NCI-H2196 treated with DMSO at 0.1 percent for 48 hours (cell line): ENCODE data around the gene CHCHD1.
"Not testable (repeated sequence)": the region's sequence is repeated elsewhere in the genome, so short reads cannot be mapped to it uniquely, and the experiment has no call there.

Experiments used
- DNase-seq: peaks from one replicate; lab custom pipeline; 2025; ENCODE audit not compliant: unreplicated experiment; lab: John Stamatoyannopoulos, UW

Gene CHCHD1

DNA sequence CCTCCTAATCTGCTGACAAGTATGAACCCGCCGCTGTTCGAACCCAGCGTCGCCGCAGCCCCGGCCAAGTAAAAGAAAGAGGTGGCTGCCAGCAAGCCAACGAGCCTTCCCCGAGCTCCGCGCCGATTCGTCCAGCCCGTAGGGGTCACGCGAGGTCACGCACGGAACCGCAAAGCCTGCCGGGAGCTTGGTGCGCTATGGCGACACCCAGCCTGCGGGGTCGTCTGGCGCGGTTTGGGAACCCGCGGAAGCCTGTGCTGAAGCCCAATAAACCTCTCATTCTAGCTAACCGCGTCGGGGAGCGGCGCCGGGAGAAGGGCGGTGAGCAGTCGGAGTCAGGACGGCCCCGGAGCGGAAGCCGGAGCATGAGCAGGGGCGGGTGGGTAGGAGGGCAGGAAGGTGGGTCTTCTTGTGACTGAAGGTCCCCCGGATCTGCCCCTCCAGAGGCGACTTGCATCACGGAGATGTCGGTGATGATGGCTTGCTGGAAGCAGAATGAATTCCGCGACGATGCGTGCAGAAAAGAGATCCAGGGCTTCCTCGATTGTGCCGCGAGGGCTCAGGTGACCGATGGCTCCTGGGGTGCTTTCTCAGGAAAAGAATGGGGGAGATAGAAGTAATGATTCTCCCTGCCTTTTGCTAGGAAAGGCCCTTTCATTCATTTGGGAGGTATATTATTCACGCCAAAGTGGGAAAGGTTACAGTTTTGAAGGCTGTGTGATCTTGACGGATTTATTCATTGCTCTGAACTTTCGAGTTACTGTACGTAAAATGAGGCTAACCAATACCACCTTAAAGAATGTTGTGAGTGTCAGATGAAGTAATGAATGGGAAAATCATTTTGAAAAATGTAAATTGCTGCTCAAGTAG lies at the start of gene CHCHD1:
Gene CHCHD1, plus strand, starts transcription at position 170 of the 870 bp plus-strand sequence. Its CDS starts 28 bp downstream, at position 198.
- DNase-seq: peak; percentile 84

DNA sequence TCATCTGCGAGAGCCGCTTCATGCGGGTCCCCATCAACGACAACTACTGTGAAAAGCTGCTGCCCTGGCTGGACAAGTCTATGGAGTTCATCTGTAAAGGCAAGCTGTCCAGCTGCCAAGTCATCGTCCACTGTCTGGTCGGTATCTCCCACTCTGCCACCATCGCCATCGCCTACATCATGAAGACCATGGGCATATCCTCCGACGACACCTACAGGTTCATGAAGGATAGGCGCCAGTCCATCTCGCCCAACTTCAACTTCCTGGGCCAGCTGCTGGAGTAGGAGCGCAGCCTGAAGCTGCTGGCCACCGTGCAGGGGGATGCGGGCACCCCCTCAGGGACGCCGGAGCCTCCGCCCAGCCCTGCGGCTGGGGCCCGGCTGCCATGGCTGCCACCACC lies 49.4 kb upstream of the CHCHD1 start:
- DNase-seq: no peak

DNA sequence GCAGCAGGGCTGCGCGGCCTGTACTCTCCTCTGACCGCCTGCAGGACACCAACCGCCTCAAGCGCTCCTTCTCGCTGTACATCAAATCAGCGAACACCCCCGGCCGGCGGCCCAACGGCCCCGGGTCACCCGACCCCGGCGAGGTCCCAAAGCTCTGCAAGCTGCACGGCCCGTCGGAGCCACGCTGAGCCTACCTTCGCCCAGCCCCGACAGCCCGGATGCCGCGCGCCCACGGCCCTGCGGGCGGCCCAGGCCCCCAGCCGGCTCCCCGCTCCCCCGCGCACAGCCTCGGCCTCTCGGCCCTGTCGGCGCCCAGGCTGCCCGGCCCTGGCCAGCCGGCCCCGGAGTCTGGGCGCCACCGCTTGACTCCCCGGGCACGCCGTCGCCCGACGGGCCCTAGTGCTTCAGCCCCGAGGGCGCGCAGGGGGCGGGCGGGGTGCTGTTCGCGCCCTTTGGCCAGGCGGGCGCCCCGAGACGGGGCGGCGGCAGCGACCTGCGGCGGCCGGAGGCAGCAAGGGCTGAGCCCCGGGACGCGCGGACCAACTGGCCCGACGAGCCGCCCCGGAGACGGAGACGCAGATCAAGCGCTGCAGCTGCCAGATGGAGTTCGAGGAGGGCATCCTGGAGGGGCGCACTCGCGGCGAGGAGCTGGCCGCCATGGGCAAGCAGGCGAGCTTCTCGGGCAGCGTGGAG lies 48.8 kb upstream of the CHCHD1 start:
- DNase-seq: no peak

DNA sequence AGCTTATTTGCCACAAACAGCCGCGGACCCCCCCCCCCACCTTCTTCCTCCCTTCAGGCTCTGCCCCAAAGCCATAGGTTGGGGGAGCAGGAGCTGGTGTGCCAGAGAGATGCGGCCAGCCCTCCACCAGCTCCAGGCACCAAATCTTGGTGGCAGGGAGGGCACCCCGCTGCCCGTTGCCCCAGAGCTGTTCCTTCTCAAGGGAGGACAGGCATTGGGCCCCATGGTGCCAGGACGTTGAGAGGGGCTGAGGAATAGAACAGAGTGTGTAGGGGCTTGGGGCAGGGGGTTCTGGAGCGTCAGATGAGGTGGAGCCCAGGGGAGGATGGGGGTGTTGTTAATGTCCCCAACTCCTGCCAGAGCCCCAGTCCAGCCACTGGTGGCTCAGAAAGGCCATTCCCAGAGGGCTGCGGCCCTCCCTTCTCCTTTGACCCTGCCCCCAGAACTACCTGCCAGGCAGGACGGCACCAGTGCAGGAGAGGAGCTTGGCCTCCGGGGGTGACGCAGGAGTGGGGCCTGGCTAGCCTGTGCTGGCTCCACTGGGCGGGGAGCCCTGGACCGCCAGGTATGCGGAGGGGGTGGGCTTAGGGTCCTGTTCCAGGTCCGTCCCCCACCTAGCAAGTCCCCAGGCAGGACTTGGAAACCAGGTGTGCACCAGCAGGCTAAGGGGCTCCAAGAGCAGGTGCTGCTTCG lies 47.7 kb upstream of the CHCHD1 start:
- no peak for DNase-seq

DNA sequence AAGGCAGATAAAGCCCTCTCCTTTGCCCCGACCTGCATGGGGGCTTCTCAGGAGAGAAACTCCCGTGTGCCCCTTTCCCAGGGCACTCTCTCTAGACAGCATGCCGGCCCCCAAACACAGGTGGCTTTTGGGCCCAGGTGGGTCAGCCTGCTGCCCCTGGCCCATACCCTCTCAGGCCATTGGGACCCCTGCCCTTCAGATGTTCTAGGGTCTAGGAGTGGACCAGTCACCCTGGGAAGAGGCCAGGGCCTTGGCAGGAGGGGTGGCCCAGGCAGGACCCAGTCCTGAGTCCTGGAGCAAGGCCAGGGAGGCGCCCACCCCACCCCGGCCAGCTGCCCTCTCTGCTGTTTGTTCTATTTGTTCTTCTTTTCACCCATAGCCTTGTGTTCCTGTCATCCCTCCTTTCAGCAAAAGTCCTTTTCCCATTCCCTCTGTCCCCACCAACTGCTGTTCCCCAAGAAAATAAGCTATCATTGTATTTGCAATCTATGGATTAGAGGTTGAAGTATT lies 47.0 kb upstream of the CHCHD1 start:
- no peak for DNase-seq

DNA sequence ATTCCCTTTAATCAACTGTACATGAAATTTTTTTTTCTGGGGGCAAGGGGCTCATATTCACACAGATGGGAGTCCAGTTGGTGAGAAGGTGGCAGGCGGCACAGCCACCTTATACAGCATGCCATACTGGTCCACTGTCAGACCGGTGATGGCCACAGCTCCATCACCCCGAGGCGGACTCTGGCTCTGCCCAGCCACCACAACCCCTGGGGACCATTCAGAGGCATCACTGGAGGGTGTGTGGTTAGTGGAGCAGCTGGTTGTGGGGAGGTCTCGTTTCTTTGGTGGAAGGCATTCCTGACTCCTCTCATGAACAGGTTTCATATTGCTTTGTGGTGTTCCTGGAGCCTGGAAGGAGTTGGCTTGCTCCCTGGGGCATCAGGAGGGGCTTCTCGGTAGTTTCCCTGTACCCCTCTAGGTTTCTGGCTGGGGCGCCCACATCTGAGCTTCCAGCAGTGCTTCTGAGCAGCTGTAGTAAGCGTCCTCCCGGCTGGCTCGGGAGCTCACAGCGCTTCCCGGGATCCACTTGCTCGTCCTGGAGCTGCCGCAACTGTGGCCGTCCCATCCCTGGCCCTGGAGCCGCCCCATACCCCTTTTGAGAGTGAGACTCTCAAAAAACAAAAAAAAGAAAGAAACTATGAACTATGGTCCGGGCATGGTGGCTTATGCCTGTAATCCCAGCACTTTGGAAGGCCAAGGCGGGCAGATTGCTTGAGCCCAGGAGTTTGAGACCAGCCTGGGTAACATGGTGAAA lies 41.2 kb upstream of the CHCHD1 start:
- DNase-seq: not testable (repeated sequence)

DNA sequence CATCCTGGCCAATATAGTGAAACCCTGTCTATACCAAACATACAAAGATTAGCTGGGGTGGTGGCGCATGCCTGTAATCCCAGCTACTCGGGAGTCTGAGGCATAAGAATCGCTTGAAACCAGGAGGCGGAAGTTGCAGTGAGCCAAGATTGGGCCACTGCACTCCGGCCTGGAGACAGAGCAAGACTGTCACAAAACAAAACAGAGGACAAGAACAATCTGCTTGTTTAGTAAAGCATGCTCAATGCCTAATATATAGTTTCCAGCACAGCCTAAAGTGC lies 39.5 kb upstream of the CHCHD1 start:
- no peak for DNase-seq

DNA sequence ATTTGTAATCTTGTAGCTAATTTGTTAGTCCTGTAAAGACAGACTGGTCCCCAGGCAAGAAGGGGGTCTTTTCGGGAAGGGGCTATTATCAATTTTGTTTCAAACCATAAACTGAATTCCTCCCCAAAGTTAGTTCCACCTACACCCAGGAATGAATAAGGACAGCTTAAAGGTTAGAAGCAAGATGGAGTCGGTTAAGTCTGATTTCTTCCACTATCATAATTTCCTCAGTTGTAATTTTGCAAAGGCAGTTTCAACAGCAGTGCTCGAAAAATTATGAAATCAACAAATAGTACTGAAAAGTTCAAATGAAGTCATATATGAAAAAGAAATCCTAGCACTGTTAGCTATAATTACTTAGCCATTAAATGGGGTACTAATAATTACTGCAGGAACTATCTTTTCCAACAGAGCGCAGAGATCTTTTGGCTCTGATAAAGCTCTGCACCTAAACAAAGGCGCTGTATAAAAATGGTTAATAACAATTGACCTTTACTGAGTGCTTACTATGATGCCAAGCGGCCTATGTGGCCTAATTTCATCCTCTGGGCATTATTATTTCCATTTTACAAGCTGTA lies 38.4 kb upstream of the CHCHD1 start:
- DNase-seq: no peak

DNA sequence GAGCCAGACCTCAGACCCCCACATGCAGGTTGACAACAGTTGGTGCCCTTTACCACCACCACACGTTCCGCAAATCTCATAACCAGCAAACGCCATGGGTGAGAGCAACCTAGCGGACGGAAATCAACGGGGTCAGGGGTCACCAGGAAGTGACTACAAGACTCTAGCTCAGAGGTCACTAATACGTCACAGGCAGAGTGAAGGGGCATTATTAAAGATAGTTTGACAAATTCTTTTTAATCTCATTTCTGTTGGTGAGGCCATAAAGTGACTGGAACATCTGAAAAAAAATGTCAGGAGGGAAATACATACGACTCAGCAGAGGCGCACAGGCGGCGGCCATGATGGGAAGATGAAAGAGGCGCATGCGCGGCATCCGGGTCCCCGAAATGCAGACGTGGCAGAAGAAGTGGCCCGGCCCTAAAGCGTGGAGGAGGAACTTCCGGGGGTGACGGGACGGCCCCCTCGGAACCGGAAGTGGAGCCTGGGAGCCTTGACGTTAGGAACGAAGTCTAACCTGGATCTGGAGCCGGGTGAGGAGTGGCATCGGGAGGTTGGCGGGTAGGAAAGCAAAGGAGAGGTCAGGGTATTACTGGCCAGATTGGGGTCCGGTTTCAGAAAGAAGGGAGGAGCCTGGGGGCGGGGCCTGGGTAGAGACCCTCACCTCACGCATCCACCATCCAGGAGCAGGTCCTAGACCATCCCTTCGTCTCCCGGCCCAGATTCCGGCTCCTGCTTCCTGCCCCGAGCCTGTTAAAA lies 37.8 kb upstream of the CHCHD1 start, which contains the start of gene SEC24C:
Gene SEC24C, plus strand, starts transcription at position 468 of the 759 bp plus-strand sequence. CDS start 2,461 bp downstream, outside the sequence.
- DNase-seq: peak; percentile 92

DNA sequence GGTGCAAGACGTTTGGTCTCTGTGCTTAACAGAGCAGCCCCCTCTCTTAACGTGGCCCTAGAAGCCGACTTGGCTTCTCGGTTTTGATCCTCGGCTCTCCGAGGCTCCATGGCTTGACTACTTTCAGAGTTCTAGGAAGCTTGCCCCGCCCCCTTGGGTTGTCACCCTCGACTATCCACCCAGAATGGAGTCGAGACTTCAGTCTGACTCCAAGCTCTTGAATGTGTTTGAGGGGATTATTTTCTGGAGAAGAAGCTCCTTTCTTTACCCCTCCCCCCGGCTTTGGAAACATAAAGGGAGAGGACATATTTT lies 37.2 kb upstream of the CHCHD1 start:
- no peak for DNase-seq

DNA sequence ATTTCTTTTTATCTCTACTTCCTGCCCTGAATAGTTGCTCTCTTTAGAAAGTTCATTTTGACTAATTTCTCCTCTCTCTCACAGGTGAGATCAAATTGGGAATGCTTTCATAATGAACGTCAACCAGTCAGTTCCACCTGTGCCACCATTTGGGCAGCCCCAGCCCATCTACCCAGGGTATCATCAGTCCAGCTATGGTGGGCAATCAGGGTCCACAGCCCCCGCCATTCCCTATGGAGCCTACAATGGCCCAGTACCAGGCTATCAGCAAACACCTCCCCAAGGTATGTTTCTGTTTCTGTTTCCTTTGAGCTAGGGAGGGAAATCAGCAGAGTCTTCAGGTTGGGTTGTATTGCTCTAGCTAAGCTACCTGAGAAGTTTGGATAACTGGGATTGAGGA lies 35.1 kb upstream of the CHCHD1 start:
- DNase-seq: no peak

DNA sequence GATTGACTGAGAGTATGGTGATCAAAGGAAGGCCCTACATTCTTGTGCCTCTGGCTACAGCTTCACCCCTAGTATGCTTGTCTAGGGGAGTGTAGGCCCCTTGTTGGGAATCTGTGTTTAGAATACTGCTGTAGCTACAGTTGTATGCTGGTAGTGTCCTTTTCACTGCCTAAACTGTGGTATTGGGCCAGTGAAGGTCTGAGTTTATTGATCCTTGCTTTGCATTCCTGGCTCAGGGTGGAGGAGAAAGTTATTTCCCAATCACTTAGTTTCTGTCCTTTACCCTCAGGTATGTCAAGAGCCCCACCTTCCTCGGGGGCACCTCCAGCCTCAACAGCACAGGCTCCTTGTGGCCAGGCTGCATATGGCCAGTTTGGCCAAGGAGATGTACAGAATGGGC lies 31.0 kb upstream of the CHCHD1 start:
- no peak for DNase-seq

DNA sequence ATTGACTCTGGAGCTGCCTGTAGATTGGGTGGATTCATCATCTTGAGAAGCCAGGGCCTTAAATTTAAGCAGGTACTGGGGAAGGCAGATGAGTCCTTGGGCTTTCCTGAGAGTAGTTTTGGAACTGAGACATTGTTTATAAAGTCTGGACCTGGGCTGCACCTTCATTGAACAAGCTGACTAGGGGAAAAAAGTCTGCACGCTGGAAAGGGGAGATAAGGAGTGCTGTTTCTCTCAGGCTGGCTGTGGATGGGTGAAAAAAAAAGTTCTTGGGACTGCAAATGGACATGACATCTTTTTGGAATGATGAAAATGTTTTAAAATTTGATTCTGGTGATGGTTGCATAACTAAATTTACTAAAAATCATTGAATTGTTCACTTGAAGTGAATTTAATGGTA lies 25.7 kb upstream of the CHCHD1 start:
- no peak for DNase-seq

DNA sequence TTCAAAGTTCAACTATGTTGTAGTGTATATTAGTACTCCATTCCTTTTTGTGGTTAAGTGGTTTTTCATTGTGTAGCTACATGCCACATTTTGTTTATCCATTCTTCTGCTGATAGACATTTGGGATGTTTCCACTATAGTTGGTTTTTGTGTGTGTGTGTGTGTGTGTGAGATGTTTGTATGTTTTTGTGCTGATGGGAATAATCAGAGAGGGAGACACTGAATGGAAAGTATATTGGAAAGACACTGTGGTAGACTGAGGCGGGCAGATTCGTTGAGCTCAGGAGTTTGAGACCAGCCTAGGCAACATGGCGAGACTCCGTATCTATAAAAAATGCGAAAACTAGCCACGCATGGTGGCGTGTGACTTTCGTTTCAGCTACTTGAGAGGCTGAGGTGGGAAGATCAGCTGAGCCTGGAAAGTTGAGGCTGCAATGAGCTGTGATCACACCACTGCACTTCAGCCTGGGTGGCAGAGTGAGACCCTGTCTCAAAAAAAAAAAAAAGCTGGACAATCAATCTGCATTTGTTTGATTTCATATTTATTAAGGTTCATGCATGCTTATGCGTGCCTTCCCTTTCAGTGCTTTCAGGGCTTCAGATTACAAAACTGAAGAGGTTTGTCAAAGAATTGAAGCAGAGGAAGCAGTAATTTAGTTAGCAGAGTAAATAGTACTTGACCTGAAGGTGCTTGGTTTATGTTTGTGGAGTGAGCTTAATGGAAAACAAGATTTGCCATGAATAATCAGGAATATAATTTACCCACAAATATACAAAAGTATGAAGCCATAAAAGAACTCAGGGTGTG lies 22.9 kb upstream of the CHCHD1 start:
- peak; percentile 59 for DNase-seq

DNA sequence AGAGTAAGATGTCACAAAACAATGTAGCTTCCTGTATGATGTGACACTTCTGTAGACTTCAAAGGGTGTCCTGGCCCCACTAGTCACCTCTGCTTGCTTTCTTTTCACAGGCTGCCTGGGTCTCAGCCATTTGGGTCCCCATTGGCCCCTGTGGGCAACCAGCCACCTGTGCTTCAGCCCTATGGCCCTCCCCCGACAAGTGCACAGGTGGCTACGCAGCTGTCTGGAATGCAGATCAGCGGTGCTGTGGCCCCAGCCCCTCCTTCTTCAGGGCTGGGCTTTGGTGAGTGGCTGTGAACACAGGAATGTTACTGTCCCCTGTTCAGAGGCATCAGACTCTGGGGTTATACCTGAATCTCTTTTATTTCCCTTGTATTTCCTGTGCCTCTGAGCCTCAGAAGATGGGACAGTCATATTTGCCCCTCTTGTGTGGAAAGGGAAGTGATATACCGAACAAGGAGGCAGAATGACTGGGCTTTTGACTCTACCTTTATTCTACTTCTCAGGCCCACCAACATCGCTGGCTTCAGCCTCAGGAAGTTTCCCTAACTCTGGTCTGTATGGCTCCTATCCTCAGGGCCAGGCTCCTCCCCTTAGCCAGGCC lies 22.2 kb upstream of the CHCHD1 start:
- DNase-seq: peak; percentile 59

DNA sequence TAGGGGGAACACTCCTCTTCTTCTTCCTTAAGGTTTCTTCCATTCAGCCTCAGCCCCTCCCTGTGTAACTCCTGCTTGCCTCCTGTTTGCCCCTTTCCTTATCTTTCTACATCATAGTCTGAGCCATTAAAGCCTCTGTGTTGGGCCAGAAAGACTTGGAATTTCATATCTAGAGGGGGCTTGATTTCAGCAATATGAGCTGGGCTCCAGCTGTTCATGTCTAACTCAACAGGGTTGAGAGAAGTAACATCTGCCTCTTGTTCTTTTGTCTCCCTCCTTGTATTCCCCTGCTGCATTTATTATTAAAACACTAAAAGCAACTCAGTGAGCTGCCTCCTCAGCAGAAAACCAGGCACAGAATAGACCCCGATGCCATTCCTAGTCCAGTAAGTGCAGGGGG lies 20.1 kb upstream of the CHCHD1 start:
- DNase-seq: no peak

DNA sequence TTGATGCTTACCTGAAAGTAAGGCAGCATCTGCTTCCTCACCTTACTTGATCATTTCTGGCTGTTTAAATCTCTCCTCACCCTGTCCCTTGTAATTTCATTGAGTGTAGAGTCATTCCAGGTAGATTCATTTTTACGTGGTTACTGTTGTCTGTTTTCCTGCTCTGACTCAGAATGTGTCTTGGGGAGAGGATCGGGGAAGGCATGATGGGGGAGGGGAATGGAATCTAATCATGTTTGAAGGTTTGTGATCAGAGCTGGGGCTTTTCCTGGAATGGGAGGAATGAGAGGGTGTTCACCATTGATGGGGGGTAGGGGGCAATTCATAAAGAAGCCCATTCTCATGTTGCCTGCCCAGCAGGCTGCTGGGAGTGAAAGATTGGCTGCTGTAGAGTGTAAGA lies 18.9 kb upstream of the CHCHD1 start:
- no peak for DNase-seq

DNA sequence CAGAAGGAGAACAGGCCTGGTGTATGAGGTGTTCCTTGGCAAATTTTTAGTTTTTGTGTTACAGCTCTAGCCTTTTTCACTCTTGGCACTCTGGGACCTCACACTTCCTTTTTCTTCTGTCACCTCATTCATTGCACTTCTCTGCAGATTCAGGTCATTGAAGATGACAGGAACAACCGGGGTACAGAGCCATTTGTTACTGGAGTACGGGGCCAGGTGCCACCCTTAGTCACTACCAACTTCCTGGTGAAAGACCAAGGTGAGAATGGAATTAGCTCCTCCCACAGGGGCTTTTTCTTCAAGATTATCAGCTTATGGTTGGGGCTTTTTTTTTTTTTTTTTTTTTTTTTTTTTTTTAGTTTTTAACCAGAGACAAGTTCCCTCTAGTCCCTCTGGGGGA lies 18.5 kb upstream of the CHCHD1 start:
- no peak for DNase-seq

DNA sequence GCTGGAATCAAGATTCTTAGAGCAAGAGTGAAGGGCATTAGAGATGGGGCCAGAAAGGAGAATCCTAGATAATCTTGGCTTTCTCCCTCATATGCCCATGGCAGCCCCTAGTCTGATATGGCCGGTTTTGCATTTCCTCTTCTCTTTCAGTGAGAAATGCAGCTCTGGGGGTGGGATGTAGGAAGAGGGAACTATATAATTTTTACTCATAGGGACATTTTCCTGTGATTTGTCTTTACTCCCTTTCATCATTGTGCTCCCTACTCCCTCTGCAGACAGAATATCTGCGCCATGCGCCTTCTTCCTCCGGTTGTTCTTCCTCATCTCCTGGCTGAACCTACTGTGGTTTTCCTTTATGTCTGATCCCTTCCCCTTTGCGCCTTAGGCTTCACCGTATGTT lies 16.8 kb upstream of the CHCHD1 start:
- DNase-seq: no peak
